HL-60 (cell line): Measurements from ENCODE around the gene TMEM258.

ENCODE experiments used
- DNase-seq, 2 experiments: peaks; one replicate each; pipeline ENCODE4 v3.0.0-alpha.2; 2010 to 2020; ENCODE audit warnings: low read depth in 1 of 2, low spot score in 1 of 2
- H3K27ac ChIP-seq: fragments of 250-450 bp; sonication (Bioruptor Pico); replicated peaks from 2 replicates; pipeline ENCODE4 v1.5.1; 2020; ENCODE audit warnings: mild to moderate bottlenecking, moderate library complexity
- H3K27me3 ChIP-seq: fragments of 250-450 bp; sonication (Bioruptor Pico); 2 replicates; pipeline ENCODE4 v1.5.1; 2021; ENCODE audit warnings: mild to moderate bottlenecking, moderate library complexity; ENCODE audit not compliant: insufficient read depth, poor library complexity, severe bottlenecking
- H3K4me3 ChIP-seq: replicated peaks from 2 replicates; pipeline ENCODE4 v1.5.1; 2011; ENCODE audit warnings: mild to moderate bottlenecking, control low read depth, low read length; ENCODE audit not compliant: insufficient read depth
- CTCF ChIP-seq: IDR thresholded peaks from one replicate; pipeline ENCODE4 v1.5.1; 2011; ENCODE audit warnings: low read length, control low read depth, inconsistent platforms; ENCODE audit not compliant: insufficient read depth
- GABPA ChIP-seq: IDR thresholded peaks from 2 replicates; pipeline ENCODE4 v1.6.1; 2012; ENCODE audit warnings: low read depth
- POLR2AphosphoS5 ChIP-seq: IDR thresholded peaks from 2 replicates; pipeline ENCODE4 v1.6.1; 2012; ENCODE audit warnings: low read depth
- SPI1 ChIP-seq: IDR thresholded peaks from 2 replicates; pipeline ENCODE4 v1.6.1; 2012; ENCODE audit warnings: low read depth, mild to moderate bottlenecking, borderline replicate concordance
- TF ChIP-seq, protein P1 (sequence below): IDR thresholded peaks from 2 replicates; pipeline ENCODE4 v1.6.1; 2012; ENCODE audit warnings: low read depth; ENCODE audit not compliant: insufficient replicate concordance

TMEM258 gene

DNA sequence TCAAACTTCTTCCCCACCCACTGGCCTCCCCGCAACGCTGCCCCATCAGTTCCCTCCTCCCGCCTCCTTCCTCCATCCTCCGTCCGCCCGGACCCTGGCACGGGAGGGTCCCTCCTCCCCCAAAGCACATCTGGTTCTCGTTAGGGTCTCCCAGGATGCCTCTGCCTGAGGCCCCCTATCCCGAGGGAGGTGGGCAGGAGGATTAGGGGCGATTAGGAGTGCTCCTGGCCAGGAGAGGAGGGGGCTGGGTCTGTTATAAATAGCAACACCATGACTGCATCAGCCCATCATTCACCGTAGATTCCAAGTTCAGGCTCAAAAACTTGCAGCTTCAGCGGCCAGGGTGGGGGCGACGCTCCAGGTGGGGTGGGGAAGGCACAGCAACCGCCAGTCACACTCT, 29.6 kb downstream of the TMEM258 start:
- TF ChIP-seq POLR2AphosphoS5 (no peak), SPI1 (no peak), CTCF (no peak), GABPA (no peak)
- TF ChIP-seq, protein P1, sequence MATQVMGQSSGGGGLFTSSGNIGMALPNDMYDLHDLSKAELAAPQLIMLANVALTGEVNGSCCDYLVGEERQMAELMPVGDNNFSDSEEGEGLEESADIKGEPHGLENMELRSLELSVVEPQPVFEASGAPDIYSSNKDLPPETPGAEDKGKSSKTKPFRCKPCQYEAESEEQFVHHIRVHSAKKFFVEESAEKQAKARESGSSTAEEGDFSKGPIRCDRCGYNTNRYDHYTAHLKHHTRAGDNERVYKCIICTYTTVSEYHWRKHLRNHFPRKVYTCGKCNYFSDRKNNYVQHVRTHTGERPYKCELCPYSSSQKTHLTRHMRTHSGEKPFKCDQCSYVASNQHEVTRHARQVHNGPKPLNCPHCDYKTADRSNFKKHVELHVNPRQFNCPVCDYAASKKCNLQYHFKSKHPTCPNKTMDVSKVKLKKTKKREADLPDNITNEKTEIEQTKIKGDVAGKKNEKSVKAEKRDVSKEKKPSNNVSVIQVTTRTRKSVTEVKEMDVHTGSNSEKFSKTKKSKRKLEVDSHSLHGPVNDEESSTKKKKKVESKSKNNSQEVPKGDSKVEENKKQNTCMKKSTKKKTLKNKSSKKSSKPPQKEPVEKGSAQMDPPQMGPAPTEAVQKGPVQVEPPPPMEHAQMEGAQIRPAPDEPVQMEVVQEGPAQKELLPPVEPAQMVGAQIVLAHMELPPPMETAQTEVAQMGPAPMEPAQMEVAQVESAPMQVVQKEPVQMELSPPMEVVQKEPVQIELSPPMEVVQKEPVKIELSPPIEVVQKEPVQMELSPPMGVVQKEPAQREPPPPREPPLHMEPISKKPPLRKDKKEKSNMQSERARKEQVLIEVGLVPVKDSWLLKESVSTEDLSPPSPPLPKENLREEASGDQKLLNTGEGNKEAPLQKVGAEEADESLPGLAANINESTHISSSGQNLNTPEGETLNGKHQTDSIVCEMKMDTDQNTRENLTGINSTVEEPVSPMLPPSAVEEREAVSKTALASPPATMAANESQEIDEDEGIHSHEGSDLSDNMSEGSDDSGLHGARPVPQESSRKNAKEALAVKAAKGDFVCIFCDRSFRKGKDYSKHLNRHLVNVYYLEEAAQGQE: no peak
- DNase-seq: no peak
- Histone ChIP-seq H3K4me3 (no peak overlapping the region), H3K27me3 (peaks cover 3% of the 10 kb centered on the region), H3K27ac (no peak overlapping the region)

DNA sequence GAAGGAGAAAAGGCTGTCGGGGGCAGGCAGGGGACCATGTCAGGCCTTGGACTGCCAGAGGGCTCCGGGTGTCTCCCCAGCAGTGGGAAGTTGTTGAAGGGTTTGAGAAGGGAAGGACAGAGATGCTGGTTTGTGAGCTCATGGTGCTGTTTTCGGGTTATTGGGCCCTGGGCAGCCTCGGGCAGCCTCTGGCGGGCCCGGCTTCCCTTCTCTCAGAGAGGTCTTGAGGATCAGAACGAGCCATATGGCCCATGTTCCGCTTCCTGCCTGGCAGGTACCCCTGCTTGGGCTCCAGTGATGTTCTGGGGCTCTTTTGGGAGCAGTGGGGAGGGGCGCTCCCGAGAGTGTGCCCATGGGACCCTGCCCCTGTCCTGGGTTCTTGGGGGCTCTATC, 30.2 kb downstream of the TMEM258 start:
- no peak overlapping the region for H3K4me3 ChIP-seq
- no peak for DNase-seq
- no peak overlapping the region for H3K27ac ChIP-seq
- TF ChIP-seq CTCF: no peak
- TF ChIP-seq, protein P1: no peak
- peaks cover 3% of the 10 kb centered on the region for H3K27me3 ChIP-seq

- DNase-seq: no peak
- H3K27me3 ChIP-seq: peaks cover 3% of the 10 kb centered on the region
- TF ChIP-seq CTCF (no peak), SPI1 (no peak), GABPA (no peak)
- TF ChIP-seq, protein P1: no peak
- no peak overlapping the region for H3K27ac ChIP-seq
- no peak overlapping the region for H3K4me3 ChIP-seq
These were observed 30.8 kb downstream of the TMEM258 start for GRCh38 chr11:61761440-61762222.
